Progenitor cell of endocrine pancreas (in vitro differentiated cells): ENCODE data around the gene CACNA2D2. TPM values are rescaled to one million over a fixed set of nuclear protein-coding genes. Genes with fewer than 3 reads are reported as not detected.

Experiments
- DNase-seq: peaks from one replicate; pipeline ENCODE4 v3.0.0; 2021; ENCODE audit warnings: low spot score; ENCODE audit not compliant: unreplicated experiment
- H3K27ac Mint-ChIP-seq: 2 replicates; pipeline ENCODE4 v1.8.0; 2021; ENCODE audit warnings: mild to moderate bottlenecking, moderate library complexity, mixed read lengths
- H3K27me3 Mint-ChIP-seq: 2 replicates; pipeline ENCODE4 v1.8.0; 2021; ENCODE audit warnings: mixed read lengths
- H3K36me3 Mint-ChIP-seq: 2 replicates; pipeline ENCODE4 v1.8.0; 2022; ENCODE audit warnings: mixed read lengths; ENCODE audit not compliant: insufficient read depth
- H3K4me1 Mint-ChIP-seq: 2 replicates; pipeline ENCODE4 v1.8.0; 2021; ENCODE audit warnings: low read depth, mixed read lengths
- H3K4me3 Mint-ChIP-seq: 2 replicates; pipeline ENCODE4 v1.8.0; 2021; ENCODE audit warnings: low read depth, mild to moderate bottlenecking, moderate library complexity, mixed read lengths
- H3K9me3 Mint-ChIP-seq: 2 replicates; pipeline ENCODE4 v1.8.0; 2021; ENCODE audit warnings: low read depth, mixed read lengths
- CTCF ChIP-seq: fragments of 200-600 bp; sonication (generic); IDR thresholded peaks from one replicate; pipeline ENCODE4 v1.5.0; 2021; ENCODE audit warnings: antibody characterized with exemption, mild to moderate bottlenecking; ENCODE audit not compliant: unreplicated experiment
- total RNA-seq: library from RNA; stranded (reverse); gene quantifications from 2 replicates; pipeline ENCODE4 v1.2.1, GENCODE V29; 2021

The CACNA2D2 gene
- total RNA-seq, 1 donor from 2014 or later: 6.9 TPM

- H3K4me3 Mint-ChIP-seq: no peak overlapping the region
- no peaks in the 10 kb centered on the region for H3K9me3 Mint-ChIP-seq
- no peak for DNase-seq
- H3K4me1 Mint-ChIP-seq: peaks cover 26% of the 10 kb centered on the region
- H3K36me3 Mint-ChIP-seq: no peaks in the 10 kb centered on the region
- no peak for TF ChIP-seq CTCF
- no peak overlapping the region for H3K27ac Mint-ChIP-seq
- peaks cover 36% of the 10 kb centered on the region for H3K27me3 Mint-ChIP-seq
These were observed 53.1 kb downstream of the CACNA2D2 start for GRCh38 chr3:50450209-50450921.

- no peak for TF ChIP-seq CTCF
- Mint-ChIP-seq H3K9me3 (no peaks in the 10 kb centered on the region), H3K4me3 (no peak overlapping the region), H3K27ac (no peak overlapping the region), H3K4me1 (peaks cover 34% of the 10 kb centered on the region), H3K27me3 (peaks cover 44% of the 10 kb centered on the region), H3K36me3 (no peaks in the 10 kb centered on the region)
- DNase-seq: no peak
These were observed 54.5 kb downstream of the CACNA2D2 start for GRCh38 chr3:50448752-50449539.

GRCh38 chr3:50447290-50447840 is 56.1 kb downstream of the CACNA2D2 start:
- no peak for TF ChIP-seq CTCF
- Mint-ChIP-seq H3K27me3 (peaks cover 45% of the 10 kb centered on the region), H3K4me3 (peak overlapping the region; percentile 8), H3K9me3 (no peaks in the 10 kb centered on the region), H3K4me1 (peaks cover 34% of the 10 kb centered on the region), H3K27ac (no peak overlapping the region), H3K36me3 (no peaks in the 10 kb centered on the region)
- DNase-seq: no peak

- peaks cover 55% of the 10 kb centered on the region for H3K27me3 Mint-ChIP-seq
- H3K9me3 Mint-ChIP-seq: no peaks in the 10 kb centered on the region
- TF ChIP-seq CTCF: no peak
- no peaks in the 10 kb centered on the region for H3K36me3 Mint-ChIP-seq
- H3K4me3 Mint-ChIP-seq: peak overlapping the region; percentile 4
- H3K27ac Mint-ChIP-seq: peak overlapping the region; percentile 24
- DNase-seq: peak; percentile 46
- peaks cover 34% of the 10 kb centered on the region for H3K4me1 Mint-ChIP-seq
These were observed 57.5 kb downstream of the CACNA2D2 start for GRCh38 chr3:50445919-50446318.

- Mint-ChIP-seq H3K4me1 (peaks cover 25% of the 10 kb centered on the region), H3K27me3 (peaks cover 63% of the 10 kb centered on the region), H3K36me3 (no peaks in the 10 kb centered on the region), H3K9me3 (no peaks in the 10 kb centered on the region), H3K4me3 (no peak overlapping the region), H3K27ac (no peak overlapping the region)
- no peak for TF ChIP-seq CTCF
- no peak for DNase-seq
These were observed 58.7 kb downstream of the CACNA2D2 start for GRCh38 chr3:50444782-50445181.
